DOHH2 (cell line): ENCODE measurements around the gene AUTS2.

ENCODE experiments used
- EZH2phosphoT487 ChIP-seq: fragments of 200-600 bp; sonication (generic); IDR thresholded peaks from 2 replicates; pipeline ENCODE4 v1.6.1; 2017; ENCODE audit warnings: borderline replicate concordance, mild to moderate bottlenecking, antibody characterized with exemption, low read length, moderate library complexity, mixed read lengths
- TF ChIP-seq, protein P1 (sequence below): fragments of 200-600 bp; sonication (generic); IDR thresholded peaks from one replicate; pipeline ENCODE4 v1.5.1; 2014; ENCODE audit warnings: antibody characterized with exemption, mild to moderate bottlenecking, low read depth, low read length; ENCODE audit not compliant: poor library complexity, severe bottlenecking

DNA sequence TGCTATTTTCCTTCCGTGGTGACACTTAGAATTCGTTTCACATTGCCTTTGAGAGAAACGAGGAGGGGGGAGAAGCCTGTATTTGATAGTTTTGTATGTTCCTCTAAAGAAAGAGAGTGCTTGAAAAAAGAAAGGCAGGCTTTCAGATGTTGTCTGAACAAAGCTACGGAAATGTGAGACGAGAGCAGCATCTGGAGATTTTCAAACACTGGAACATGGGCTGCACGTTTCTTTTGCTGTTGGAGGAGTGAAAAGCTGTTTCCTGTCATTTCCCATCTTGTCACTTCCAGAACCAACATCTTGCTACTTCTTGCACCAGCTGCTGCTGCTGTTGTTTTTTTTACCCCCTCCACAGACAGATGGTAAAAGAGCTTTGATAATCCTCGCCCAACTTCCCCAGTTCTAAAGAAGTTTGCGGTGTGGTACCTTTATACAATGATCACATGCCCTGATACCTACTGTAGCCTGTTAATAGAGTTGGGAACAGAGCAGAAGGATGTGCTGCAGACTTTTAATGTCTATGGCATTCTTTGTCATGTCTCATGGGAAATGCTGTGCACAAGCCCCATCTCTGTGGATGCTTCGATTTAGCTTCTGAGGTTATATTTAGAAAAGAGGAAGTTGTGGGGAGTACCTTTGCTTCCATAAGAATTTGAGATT lies 408.1 kb downstream of the AUTS2 start:
- TF ChIP-seq, protein P1, sequence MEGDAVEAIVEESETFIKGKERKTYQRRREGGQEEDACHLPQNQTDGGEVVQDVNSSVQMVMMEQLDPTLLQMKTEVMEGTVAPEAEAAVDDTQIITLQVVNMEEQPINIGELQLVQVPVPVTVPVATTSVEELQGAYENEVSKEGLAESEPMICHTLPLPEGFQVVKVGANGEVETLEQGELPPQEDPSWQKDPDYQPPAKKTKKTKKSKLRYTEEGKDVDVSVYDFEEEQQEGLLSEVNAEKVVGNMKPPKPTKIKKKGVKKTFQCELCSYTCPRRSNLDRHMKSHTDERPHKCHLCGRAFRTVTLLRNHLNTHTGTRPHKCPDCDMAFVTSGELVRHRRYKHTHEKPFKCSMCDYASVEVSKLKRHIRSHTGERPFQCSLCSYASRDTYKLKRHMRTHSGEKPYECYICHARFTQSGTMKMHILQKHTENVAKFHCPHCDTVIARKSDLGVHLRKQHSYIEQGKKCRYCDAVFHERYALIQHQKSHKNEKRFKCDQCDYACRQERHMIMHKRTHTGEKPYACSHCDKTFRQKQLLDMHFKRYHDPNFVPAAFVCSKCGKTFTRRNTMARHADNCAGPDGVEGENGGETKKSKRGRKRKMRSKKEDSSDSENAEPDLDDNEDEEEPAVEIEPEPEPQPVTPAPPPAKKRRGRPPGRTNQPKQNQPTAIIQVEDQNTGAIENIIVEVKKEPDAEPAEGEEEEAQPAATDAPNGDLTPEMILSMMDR, result no peak
- TF ChIP-seq EZH2phosphoT487, result no peak
